Activated CD4-positive, alpha-beta T cell treated with anti-CD3 and anti-CD28 coated beads for 1 hour (primary cell): ENCODE data around the gene SNTB2.
"Not testable (repeated sequence)": the region's sequence is repeated elsewhere in the genome, so short reads cannot be mapped to it uniquely, and the experiment has no call there.

Experiments
- DNase-seq: peaks from one replicate; pipeline ENCODE4 v3.0.0-alpha.2; 2020

The SNTB2 gene

GRCh38 chr16:69294051-69294450 is 107.1 kb downstream of the SNTB2 start:
- no peak for DNase-seq

GRCh38 chr16:69296771-69297170 is 109.8 kb downstream of the SNTB2 start:
- not testable (repeated sequence) for DNase-seq

- DNase-seq, result no peak
Observed at GRCh38 chr16:69298261-69298660, 111.3 kb downstream of the SNTB2 start.

- DNase-seq, result no peak
Observed at GRCh38 chr16:69301187-69301586, 114.2 kb downstream of the SNTB2 start.

GRCh38 chr16:69301861-69302260 is 114.9 kb downstream of the SNTB2 start:
- no peak for DNase-seq

GRCh38 chr16:69302301-69302700 is 115.3 kb downstream of the SNTB2 start:
- DNase-seq, result no peak

GRCh38 chr16:69306031-69306430 is 119.1 kb downstream of the SNTB2 start:
- no peak for DNase-seq

- no peak for DNase-seq
Observed at GRCh38 chr16:69307091-69307490, 120.1 kb downstream of the SNTB2 start.

GRCh38 chr16:69307856-69308255 is 120.9 kb downstream of the SNTB2 start:
- DNase-seq, result no peak

- no peak for DNase-seq
Observed at GRCh38 chr16:69309316-69309715, 122.4 kb downstream of the SNTB2 start.

GRCh38 chr16:69310653-69311532 is 123.9 kb downstream of the SNTB2 start, which contains the start of gene VPS4A:
Gene VPS4A (plus strand): TSS chr16:69311350. CDS start chr16:69311512, 162 bp downstream.
- peak; percentile 96 for DNase-seq

GRCh38 chr16:69311533-69312387 is 124.8 kb downstream of the SNTB2 start:
- DNase-seq, result no peak

GRCh38 chr16:69313469-69313868 is 126.5 kb downstream of the SNTB2 start:
- DNase-seq, result no peak

GRCh38 chr16:69314534-69314933 is 127.6 kb downstream of the SNTB2 start:
- DNase-seq, result no peak

GRCh38 chr16:69315486-69316311 is 128.7 kb downstream of the SNTB2 start:
- DNase-seq, result no peak

GRCh38 chr16:69316595-69317034 is 129.7 kb downstream of the SNTB2 start:
- no peak for DNase-seq

- no peak for DNase-seq
Observed at GRCh38 chr16:69318177-69318910, 131.4 kb downstream of the SNTB2 start.

- DNase-seq, result no peak
Observed at GRCh38 chr16:69318911-69319289, 131.9 kb downstream of the SNTB2 start.

- no peak for DNase-seq
Observed at GRCh38 chr16:69319381-69319780, 132.4 kb downstream of the SNTB2 start.

GRCh38 chr16:69319826-69320739 is 133.1 kb downstream of the SNTB2 start:
- DNase-seq, result no peak

- no peak for DNase-seq
Observed at GRCh38 chr16:69320740-69321073, 133.7 kb downstream of the SNTB2 start.
